DND-41 (cell line): Measurements from ENCODE around the gene ARPC2.

ENCODE experiments used
- ATAC-seq: fragments of 200-7000 bp; cut with Tn5 transposase; 3 replicates; pipeline ENCODE4 v1.9.1; 2021; ENCODE audit warnings: low read depth; ENCODE audit not compliant: insufficient read depth
- DNase-seq: peaks from one replicate; pipeline ENCODE4 v3.0.0-alpha.2; 2020
- H2AFZ ChIP-seq: 2 replicates; pipeline ENCODE4 v1.6.0; 2012; ENCODE audit warnings: low read depth, low read length
- H3K27ac ChIP-seq: 2 replicates; pipeline ENCODE4 v1.5.1; 2012; ENCODE audit warnings: low read length, inconsistent platforms
- H3K27me3 ChIP-seq: fragments of 200-600 bp; sonication (generic); 2 replicates; pipeline ENCODE4 v1.6.0; 2012; ENCODE audit warnings: low read length, mild to moderate bottlenecking, inconsistent platforms; ENCODE audit not compliant: insufficient read depth, poor library complexity
- H3K36me3 ChIP-seq: 2 replicates; pipeline ENCODE4 v1.5.1; 2012; ENCODE audit warnings: low read length, inconsistent platforms; ENCODE audit not compliant: insufficient read depth
- H3K4me1 ChIP-seq: 2 replicates; pipeline ENCODE4 v1.5.1; 2012; ENCODE audit warnings: mild to moderate bottlenecking, low read length; ENCODE audit not compliant: insufficient read depth
- H3K4me2 ChIP-seq: 2 replicates; pipeline ENCODE4 v1.6.0; 2012; ENCODE audit warnings: mild to moderate bottlenecking, moderate library complexity, low read length, inconsistent platforms; ENCODE audit not compliant: insufficient read depth
- H3K4me3 ChIP-seq, 2 experiments: fragments of 200-600 bp in 1 of 2; shearing (Covaris generic) in 1 of 2; 2 replicates each; pipeline ENCODE4 v1.5.1; 2012 to 2016; ENCODE audit warnings: inconsistent platforms in 2 of 2, low read length in 2 of 2, mild to moderate bottlenecking in 2 of 2, low read depth in 1 of 2, moderate library complexity in 1 of 2
- H3K79me2 ChIP-seq: 2 replicates; pipeline ENCODE4 v1.6.0; 2012; ENCODE audit warnings: low read length, inconsistent platforms; ENCODE audit not compliant: insufficient read depth
- H3K9ac ChIP-seq: 2 replicates; pipeline ENCODE4 v1.6.0; 2012; ENCODE audit warnings: low read depth, mild to moderate bottlenecking, inconsistent platforms, low read length, moderate library complexity
- H3K9me3 ChIP-seq: 2 replicates; pipeline ENCODE4 v1.5.1; 2012; ENCODE audit warnings: low read length, moderate library complexity, mild to moderate bottlenecking, inconsistent platforms; ENCODE audit not compliant: insufficient read depth, severe bottlenecking
- H4K20me1 ChIP-seq: 2 replicates; pipeline ENCODE4 v1.6.0; 2012; ENCODE audit warnings: low read length; ENCODE audit not compliant: insufficient read depth
- CTCF ChIP-seq: IDR thresholded peaks from 2 replicates; pipeline ENCODE4 v1.5.1; 2012; ENCODE audit warnings: borderline replicate concordance, low read length, moderate library complexity, mild to moderate bottlenecking; ENCODE audit not compliant: poor library complexity, severe bottlenecking; ENCODE audit errors: extremely low read depth
- EZH2 ChIP-seq: IDR thresholded peaks from 3 replicates; pipeline ENCODE4 v1.6.1; 2012; ENCODE audit warnings: borderline replicate concordance, low read depth, mild to moderate bottlenecking, moderate library complexity, low read length, inconsistent platforms; ENCODE audit not compliant: severe bottlenecking

The ARPC2 gene

DNA sequence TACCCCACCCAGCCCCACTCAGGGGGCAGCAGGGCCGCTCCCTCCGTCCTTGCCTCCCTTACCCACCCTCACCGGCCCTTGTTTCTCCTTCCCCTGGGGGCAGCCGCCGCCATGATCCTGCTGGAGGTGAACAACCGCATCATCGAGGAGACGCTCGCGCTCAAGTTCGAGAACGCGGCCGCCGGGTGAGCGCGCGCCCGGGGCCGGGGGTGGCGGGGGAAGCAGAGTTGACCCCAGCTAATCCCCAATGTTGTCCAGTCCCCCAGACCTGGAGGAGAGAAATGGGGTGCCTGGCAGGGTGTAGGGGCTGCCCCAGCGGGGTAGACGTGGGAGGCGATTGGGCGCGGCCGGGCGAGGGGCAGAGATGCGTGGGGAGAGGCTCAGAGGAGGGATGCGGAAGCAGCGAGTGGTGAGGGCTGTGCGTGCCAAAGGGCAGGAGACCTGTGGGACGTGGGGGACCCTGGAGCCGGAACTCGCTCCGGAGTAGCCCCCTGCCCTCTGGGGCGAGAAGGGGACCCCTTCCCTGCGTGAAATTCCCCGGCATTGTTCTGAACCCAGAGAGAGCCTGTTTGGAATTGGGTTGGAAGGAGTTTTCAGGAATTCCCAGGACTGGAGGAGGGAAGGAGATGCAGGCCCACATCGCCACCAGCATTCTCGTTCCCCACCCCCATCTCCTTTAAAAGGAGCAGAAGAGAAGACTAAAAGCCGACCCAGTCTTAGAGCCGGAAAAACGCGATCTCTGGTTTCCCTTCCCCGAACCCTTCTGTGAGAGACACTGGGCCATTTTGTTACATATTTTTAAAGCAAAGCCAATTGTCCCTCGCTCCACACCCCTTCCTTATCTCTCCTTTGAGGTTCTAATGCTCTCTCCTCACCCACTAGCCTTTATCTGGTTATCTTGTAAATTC, 625 bp downstream of the ARPC2 start:
- Histone ChIP-seq H4K20me1 (peaks cover 44% of the 10 kb centered on the region), H3K4me2 (peak overlapping the region; percentile 82), H2AFZ (peak overlapping the region; percentile 72), H3K27me3 (no peaks in the 10 kb centered on the region), H3K4me1 (peaks cover 52% of the 10 kb centered on the region), H3K36me3 (peaks cover 21% of the 10 kb centered on the region), H3K79me2 (peaks cover 55% of the 10 kb centered on the region), H3K4me3 (peak overlapping the region; percentile 72 to 83), H3K27ac (peak overlapping the region; percentile 82), H3K9me3 (no peaks in the 10 kb centered on the region), H3K9ac (peak overlapping the region; percentile 85)
- ATAC-seq (peak; percentile 60), DNase-seq (peak; percentile 58)
- TF ChIP-seq CTCF (no peak), EZH2 (no peak)

DNA sequence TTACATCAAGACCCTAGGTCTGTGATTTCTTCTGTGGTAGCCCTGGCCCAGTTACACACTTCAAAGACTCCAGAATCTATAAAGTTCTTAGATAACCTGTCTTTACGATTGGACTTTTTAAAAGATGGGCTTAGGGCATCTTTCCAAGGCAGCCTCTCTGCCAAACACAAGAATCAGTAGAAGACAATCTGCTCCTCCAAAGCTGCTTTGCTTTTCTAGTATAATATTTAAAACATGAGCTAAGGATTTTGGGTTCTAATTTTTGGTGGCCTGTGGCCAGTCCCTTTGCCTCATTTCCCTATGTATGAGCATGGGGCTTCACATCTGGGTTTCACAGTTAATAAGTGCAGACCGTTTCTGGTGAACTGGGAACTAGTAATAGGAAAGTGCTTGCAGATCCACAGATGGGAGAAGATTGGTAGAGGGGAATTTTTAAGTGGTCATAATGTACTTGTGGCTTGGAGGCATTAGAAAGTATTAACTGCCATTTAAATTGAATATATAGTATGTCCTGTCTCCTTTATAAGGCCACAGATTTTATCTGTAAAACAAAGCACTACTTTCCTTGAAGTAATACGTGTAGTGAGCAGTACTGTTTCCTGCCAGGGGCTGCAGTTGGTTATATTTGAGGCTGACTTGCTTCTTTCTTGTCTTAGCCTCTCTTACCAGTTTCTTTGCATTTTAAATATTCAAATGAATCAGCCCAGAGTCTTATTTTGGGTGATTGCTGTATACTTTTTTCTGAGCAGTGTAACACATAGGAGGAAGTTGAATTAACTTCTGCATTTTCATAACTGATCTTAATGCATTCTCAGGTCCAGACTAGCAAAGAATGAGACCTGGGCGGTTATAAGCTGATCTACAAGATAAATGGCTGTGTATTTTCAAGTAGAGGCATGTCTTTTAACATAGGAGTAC, 1.5 kb downstream of the ARPC2 start:
- H3K27ac ChIP-seq = peak overlapping the region; percentile 82
- H3K4me1 ChIP-seq = peaks cover 57% of the 10 kb centered on the region
- peak overlapping the region; percentile 82 for H3K4me2 ChIP-seq
- TF ChIP-seq EZH2 (no peak), CTCF (no peak)
- no peaks in the 10 kb centered on the region for H3K27me3 ChIP-seq
- peak; percentile 47 for ATAC-seq
- DNase-seq = peak; percentile 44
- H4K20me1 ChIP-seq = peaks cover 53% of the 10 kb centered on the region
- no peaks in the 10 kb centered on the region for H3K9me3 ChIP-seq
- H3K9ac ChIP-seq = peak overlapping the region; percentile 85
- peaks cover 64% of the 10 kb centered on the region for H3K79me2 ChIP-seq
- no peak overlapping the region for H2AFZ ChIP-seq
- peak overlapping the region; percentile 72 to 83 for H3K4me3 ChIP-seq
- H3K36me3 ChIP-seq = peaks cover 30% of the 10 kb centered on the region

GRCh38 chr2:218219934-218220333, 2.9 kb downstream of the ARPC2 start:
- DNase-seq (no peak), ATAC-seq (no peak)
- Histone ChIP-seq H4K20me1 (peaks cover 66% of the 10 kb centered on the region), H3K4me1 (peaks cover 61% of the 10 kb centered on the region), H3K27me3 (no peaks in the 10 kb centered on the region), H3K36me3 (peaks cover 43% of the 10 kb centered on the region), H3K27ac (peak overlapping the region; percentile 42; the same call in 1 of the 2 replicates), H2AFZ (no peak overlapping the region), H3K4me3 (peak overlapping the region in 1 of 2 experiments; percentile 72; a peak in 2 of 4 replicates), H3K79me2 (peaks cover 78% of the 10 kb centered on the region), H3K9ac (peak overlapping the region; percentile 85; the same call in 1 of the 2 replicates), H3K4me2 (peak overlapping the region; percentile 82), H3K9me3 (no peaks in the 10 kb centered on the region)
- TF ChIP-seq CTCF = no peak
